Choroid plexus epithelial cell (primary cell): ENCODE measurements around the gene MT3.

Source experiments
- DNase-seq: peaks from one replicate; pipeline ENCODE4 v3.0.0-alpha.2; 2010; ENCODE audit warnings: low read depth
- H3K4me3 ChIP-seq: 2 replicates; pipeline ENCODE4 v1.5.1; 2011; ENCODE audit warnings: low read depth, mild to moderate bottlenecking, control low read depth, low read length, moderate library complexity
- TF ChIP-seq, protein P1 (sequence below): conservative IDR thresholded peaks from 2 replicates; pipeline ENCODE4 v1.5.1; 2011; ENCODE audit warnings: low read depth, mild to moderate bottlenecking, control low read depth, inconsistent platforms, low read length, moderate library complexity

MT3 gene

DNA sequence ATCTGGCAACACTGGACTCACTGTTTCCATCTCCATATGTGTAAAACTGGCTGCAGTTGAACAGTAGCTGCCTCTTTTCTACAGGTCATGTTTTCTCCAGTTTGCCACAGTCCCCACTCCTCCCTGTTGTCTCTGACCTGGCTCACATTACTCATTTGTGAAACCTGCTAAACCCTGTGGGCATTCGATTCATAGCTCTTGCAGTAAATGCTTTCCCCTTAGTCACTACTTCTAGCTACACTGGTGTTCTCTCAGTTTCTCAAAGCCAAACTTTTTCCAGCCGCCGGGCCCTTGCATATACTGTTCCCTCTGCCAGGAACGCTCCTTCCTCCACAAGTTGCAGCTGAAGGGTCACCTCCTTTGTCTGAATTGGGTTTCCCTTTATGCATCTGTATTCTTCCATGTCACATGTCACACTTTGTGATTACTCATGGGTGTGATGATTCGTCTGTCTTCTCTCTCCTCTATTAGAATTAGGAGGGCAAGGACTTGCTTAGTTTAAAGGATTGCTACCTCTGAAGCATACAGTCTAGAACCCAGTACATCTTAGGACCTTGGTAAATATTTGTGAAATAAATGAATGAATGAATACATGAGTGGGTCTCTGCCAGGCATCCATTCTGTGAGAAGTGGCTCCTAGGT is 39.5 kb upstream of the MT3 start:
- H3K4me3 ChIP-seq, result no peak overlapping the region
- peak; percentile 15 for DNase-seq
- TF ChIP-seq, protein P1, sequence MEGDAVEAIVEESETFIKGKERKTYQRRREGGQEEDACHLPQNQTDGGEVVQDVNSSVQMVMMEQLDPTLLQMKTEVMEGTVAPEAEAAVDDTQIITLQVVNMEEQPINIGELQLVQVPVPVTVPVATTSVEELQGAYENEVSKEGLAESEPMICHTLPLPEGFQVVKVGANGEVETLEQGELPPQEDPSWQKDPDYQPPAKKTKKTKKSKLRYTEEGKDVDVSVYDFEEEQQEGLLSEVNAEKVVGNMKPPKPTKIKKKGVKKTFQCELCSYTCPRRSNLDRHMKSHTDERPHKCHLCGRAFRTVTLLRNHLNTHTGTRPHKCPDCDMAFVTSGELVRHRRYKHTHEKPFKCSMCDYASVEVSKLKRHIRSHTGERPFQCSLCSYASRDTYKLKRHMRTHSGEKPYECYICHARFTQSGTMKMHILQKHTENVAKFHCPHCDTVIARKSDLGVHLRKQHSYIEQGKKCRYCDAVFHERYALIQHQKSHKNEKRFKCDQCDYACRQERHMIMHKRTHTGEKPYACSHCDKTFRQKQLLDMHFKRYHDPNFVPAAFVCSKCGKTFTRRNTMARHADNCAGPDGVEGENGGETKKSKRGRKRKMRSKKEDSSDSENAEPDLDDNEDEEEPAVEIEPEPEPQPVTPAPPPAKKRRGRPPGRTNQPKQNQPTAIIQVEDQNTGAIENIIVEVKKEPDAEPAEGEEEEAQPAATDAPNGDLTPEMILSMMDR, result no peak

DNA sequence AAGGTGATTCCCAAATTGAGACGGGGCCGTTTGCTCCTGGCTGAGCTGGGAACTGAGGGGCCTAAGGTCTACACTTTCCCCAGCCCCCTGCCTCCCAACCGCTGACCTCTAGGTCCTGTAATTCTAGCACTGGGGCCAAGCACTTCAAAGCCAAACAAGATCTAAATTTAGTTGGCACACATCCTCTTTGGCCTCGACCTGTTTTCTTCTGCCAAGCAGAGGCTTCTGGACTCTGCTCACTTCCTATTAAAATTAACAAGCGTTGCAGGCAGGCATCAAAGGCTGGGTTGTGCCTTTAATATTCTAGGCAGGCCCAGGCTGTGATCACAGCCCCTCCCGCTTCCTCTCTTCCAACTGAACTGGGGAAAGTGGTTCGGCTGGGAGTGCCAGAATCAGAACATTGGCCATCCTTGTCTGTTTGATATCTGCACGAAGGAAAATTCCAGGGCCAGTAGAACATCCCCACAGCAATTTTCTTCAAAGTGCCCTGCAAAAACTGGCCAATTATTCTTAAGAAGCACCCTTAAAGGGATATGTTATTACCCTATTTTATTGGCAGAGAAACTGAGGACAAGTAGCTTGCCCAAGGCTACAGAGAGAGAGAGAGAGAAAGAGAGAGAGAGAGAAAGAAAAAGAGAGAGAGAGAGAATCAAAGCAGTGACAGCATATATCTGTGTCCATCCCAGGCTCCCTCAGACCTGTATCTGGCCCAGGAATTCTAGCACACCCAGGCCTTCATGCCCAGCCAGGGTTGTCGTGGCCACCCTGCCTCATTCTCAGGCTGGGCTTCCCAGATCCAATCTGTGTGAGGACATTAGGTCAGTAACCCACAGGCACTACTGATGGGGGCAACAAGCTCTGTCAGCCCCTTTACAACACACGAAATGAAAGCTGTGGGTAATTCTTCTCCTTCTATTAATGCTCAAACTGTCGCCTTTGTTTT is 37.3 kb upstream of the MT3 start:
- no peak for DNase-seq
- H3K4me3 ChIP-seq, result no peak overlapping the region
- TF ChIP-seq, protein P1, result no peak

DNA sequence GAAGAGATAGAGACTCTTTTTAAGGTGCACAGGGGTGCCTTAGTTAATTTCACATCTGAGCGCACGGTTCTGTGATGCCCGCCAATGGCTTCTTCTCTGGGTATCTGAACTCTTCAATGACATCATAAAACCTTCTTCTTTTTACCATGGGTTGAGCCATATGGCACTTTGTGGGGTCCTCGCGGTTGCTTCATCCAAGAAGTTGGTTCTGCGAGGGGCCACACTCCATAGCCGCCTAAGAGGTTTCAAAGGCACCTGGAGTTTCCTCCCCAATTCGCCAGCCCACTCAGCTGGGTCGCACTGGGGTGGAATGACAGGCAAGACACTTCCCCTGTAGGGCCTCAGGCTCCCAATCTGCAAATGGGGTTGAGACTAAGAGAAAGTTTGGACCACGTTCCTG is 34.9 kb upstream of the MT3 start:
- H3K4me3 ChIP-seq, result no peak overlapping the region
- TF ChIP-seq, protein P1, result no peak
- DNase-seq, result no peak

DNA sequence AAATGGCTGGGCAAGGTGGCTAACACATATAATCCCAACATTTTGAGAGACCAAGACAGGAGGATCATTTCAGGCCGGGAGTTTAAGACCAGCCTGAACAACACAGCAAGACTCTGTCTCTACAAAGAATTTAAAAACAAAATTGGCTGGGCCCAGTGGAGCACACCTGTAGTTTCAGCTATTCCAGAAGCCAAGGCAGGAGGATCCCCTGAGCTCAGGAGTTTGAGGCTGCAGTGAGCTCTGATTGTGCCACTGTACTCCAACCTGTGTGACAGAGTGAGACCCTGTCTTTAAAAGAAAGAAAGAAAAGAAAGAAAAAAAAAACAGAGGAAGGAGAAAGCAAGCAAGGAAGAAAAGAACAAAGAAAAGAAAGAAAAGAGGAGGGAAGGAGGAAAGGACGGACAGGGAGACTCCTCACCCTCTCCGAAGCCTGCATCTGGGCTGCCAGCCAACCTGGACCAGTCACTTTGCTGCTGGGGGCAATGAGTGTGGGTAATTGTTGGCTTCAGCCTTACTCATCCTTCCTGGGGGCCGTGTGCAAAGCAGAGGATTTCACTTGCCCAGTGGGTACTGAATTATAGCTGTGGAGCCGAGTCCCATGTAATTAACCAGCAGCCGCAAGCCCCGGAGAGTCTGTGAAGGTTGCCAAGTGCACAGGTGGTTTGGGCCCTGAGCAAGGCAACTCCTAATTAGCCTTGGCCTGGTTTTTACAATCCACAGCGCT is 31.1 kb upstream of the MT3 start:
- DNase-seq, result peak; percentile 11
- TF ChIP-seq, protein P1, result no peak
- no peak overlapping the region for H3K4me3 ChIP-seq

GRCh38 chr16:56559109-56559508 is 30.2 kb upstream of the MT3 start:
- no peak overlapping the region for H3K4me3 ChIP-seq
- TF ChIP-seq, protein P1, result no peak
- no peak for DNase-seq

GRCh38 chr16:56560447-56560846 is 28.9 kb upstream of the MT3 start:
- H3K4me3 ChIP-seq, result no peak overlapping the region
- no peak for DNase-seq
- TF ChIP-seq, protein P1, result no peak
